Endothelial cell of umbilical vein (primary cell): ENCODE results near the gene TUBG2. TPM values are rescaled to one million over a fixed set of nuclear protein-coding genes. Genes with fewer than 3 reads are reported as not detected.

ENCODE experiments used
- BruUV-seq: library from RNA; stranded (reverse); fragments of 400-500 nt; replicated peaks from 2 replicates; lab custom pipeline; 2021; lab: Mats Ljungman, UMichigan
- CTCF ChIA-PET: fragments of 300-600, 350-600 bp; sonication (Branson Sonifier 250); formaldehyde crosslinking; loops from one replicate; lab custom pipeline; 2021; ENCODE audit warnings: antibody characterized with exemption, inconsistent platforms; lab: Charles Lee
- POLR2A ChIA-PET: fragments of 300-600, 350-600 bp; sonication (Branson Sonifier 250); formaldehyde crosslinking; loops from one replicate; lab custom pipeline; 2021; ENCODE audit warnings: antibody characterized with exemption, inconsistent platforms; lab: Charles Lee
- DNase-seq: peaks from one replicate; pipeline ENCODE4 v3.0.0-alpha.2; 2011; ENCODE audit warnings: low read depth, low spot score
- FAIRE-seq: peaks from 2 replicates; lab custom pipeline; 2011; peaks lifted over from hg19 to GRCh38; lab: Jason Lieb, UNC
- H2AFZ ChIP-seq: 2 replicates; pipeline ENCODE4 v1.6.0; 2012; ENCODE audit warnings: low read depth, low read length, control low read depth, inconsistent platforms
- H3K27ac ChIP-seq: 2 replicates; pipeline ENCODE4 v1.5.1; 2011; ENCODE audit warnings: low read depth, mild to moderate bottlenecking, control low read depth, low read length, moderate library complexity; ENCODE audit not compliant: insufficient read depth
- H3K27me3 ChIP-seq, 2 experiments: 2 replicates each; pipeline versions ENCODE4 v1.6.0 to v1.6.1; 2011; ENCODE audit warnings: low read length in 2 of 2, mixed read lengths in 1 of 2; ENCODE audit not compliant: control insufficient read depth in 2 of 2, insufficient read depth in 2 of 2
- H3K36me3 ChIP-seq, 2 experiments: 2 replicates in 1 of 2; 3 replicates in 1 of 2; pipeline ENCODE4 v1.5.1; 2011; ENCODE audit warnings: low read length in 2 of 2, mild to moderate bottlenecking in 1 of 2, moderate library complexity in 1 of 2; ENCODE audit not compliant: control insufficient read depth in 2 of 2, insufficient read depth in 2 of 2; ENCODE audit errors: extremely low read depth in 1 of 2
- H3K4me1 ChIP-seq: 3 replicates; pipeline ENCODE4 v1.5.1; 2011; ENCODE audit warnings: mild to moderate bottlenecking, low read length; ENCODE audit not compliant: control insufficient read depth, insufficient read depth; ENCODE audit errors: extremely low read depth
- H3K4me2 ChIP-seq: 2 replicates; pipeline ENCODE4 v1.6.1; 2011; ENCODE audit warnings: low read length, control low read depth, mixed read lengths; ENCODE audit not compliant: insufficient read depth
- H3K4me3 ChIP-seq, 3 experiments: fragments of 200-600 bp in 1 of 3; sonication (generic), shearing (Covaris generic) in 1 of 3; replicated peaks in 1 of 3; 2 replicates each; pipeline ENCODE4 v1.5.1; 2011 to 2016; ENCODE audit warnings: control low read depth in 3 of 3, low read length in 3 of 3, mild to moderate bottlenecking in 2 of 3, inconsistent platforms in 1 of 3, low read depth in 1 of 3, moderate library complexity in 1 of 3; ENCODE audit not compliant: insufficient read depth in 1 of 3
- H3K79me2 ChIP-seq: 2 replicates; pipeline ENCODE4 v1.6.0; 2012; ENCODE audit warnings: low read length, inconsistent platforms; ENCODE audit not compliant: control insufficient read depth, insufficient read depth
- H3K9ac ChIP-seq: replicated peaks from 2 replicates; pipeline ENCODE3; 2011; ENCODE audit warnings: low read length, control low read depth; ENCODE audit not compliant: insufficient read depth; ENCODE audit errors: extremely low read depth
- H3K9me1 ChIP-seq: replicated peaks from 3 replicates; pipeline ENCODE4 v1.6.0; 2011; ENCODE audit warnings: mild to moderate bottlenecking, low read length; ENCODE audit not compliant: control insufficient read depth, insufficient read depth; ENCODE audit errors: extremely low read depth
- H3K9me3 ChIP-seq: replicated peaks from 2 replicates; pipeline ENCODE4 v1.5.1; 2012; ENCODE audit warnings: low read length, inconsistent platforms; ENCODE audit not compliant: control insufficient read depth, insufficient read depth
- H4K20me1 ChIP-seq: replicated peaks from 2 replicates; pipeline ENCODE3; 2011; ENCODE audit warnings: mild to moderate bottlenecking, low read length; ENCODE audit not compliant: control insufficient read depth, insufficient read depth; ENCODE audit errors: extremely low read depth
- EZH2 ChIP-seq: IDR thresholded peaks from 2 replicates; pipeline ENCODE4 v1.6.1; 2012; ENCODE audit warnings: borderline replicate concordance, low read depth, mild to moderate bottlenecking, moderate library complexity, low read length, inconsistent platforms; ENCODE audit not compliant: severe bottlenecking
- FOS ChIP-seq: IDR thresholded peaks from 2 replicates; pipeline ENCODE4 v1.6.1; 2011; ENCODE audit warnings: mild to moderate bottlenecking, low read length, moderate library complexity, borderline replicate concordance; ENCODE audit not compliant: insufficient read depth
- GATA2 ChIP-seq: IDR thresholded peaks from 2 replicates; pipeline ENCODE4 v1.7.0; 2011; ENCODE audit warnings: low read depth, mild to moderate bottlenecking, moderate library complexity, mixed read lengths, low read length; ENCODE audit not compliant: insufficient read length, insufficient read depth
- JUN ChIP-seq: IDR thresholded peaks from 2 replicates; pipeline ENCODE4 v1.6.1; 2011; ENCODE audit warnings: borderline replicate concordance, low read depth; ENCODE audit not compliant: insufficient read length, insufficient read depth
- MYC ChIP-seq: IDR thresholded peaks from one replicate; pipeline ENCODE4 v1.6.1; 2011; ENCODE audit warnings: mild to moderate bottlenecking, low read depth, low read length
- POLR2A ChIP-seq: IDR thresholded peaks from 2 replicates; pipeline ENCODE4 v1.6.1; 2012; ENCODE audit warnings: low read depth, mild to moderate bottlenecking, control low read depth, low read length
- POLR2AphosphoS5 ChIP-seq: IDR thresholded peaks from 2 replicates; pipeline ENCODE4 v1.6.1; 2012; ENCODE audit warnings: low read depth, mild to moderate bottlenecking, control low read depth, low read length, moderate library complexity; ENCODE audit not compliant: insufficient read depth
- dilution Hi-C: fragments of 300-500 bp; cut with MboI; formaldehyde crosslinking; loops from one replicate; pipeline ENCODE4 v1.15.0; 2019; ENCODE audit warnings: low sequenced_read_pairs; ENCODE audit not compliant: extremely low pct_ligation_motif_present
- intact Hi-C: fragments of 100-400 bp; cut with micrococcal nuclease; formaldehyde crosslinking; loops from one replicate; pipeline ENCODE4 v1.10.0; 2022
- polyA plus RNA-seq, 4 experiments: library from polyadenylated mRNA; depleted of rRNA in 3 of 4; stranded (reverse) in 3 of 4; unstranded in 1 of 4; fragments of >200 nt; gene quantifications; 2 replicates each; pipeline versions ENCODE4 v1.2.1 to v1.2.3, GENCODE V29; 2011 to 2012; ENCODE audit warnings: missing spikeins in 1 of 4
- total RNA-seq: library from RNA; stranded (reverse); gene quantifications from 2 replicates; pipeline ENCODE4 v1.2.3, GENCODE V29; 2021
- TF ChIP-seq, protein P1 (sequence below), 2 donors: IDR thresholded peaks; 1 replicate in 1 of 2; 2 replicates in 1 of 2; pipeline ENCODE4 v1.5.1; 2011; ENCODE audit warnings: low read length in 2 of 2, mild to moderate bottlenecking in 2 of 2, moderate library complexity in 2 of 2, control low read depth in 1 of 2, inconsistent platforms in 1 of 2, low read depth in 1 of 2; ENCODE audit not compliant: insufficient read depth in 1 of 2; ENCODE audit errors: extremely low read depth in 1 of 2
- TF ChIP-seq, protein P2 (sequence below): IDR thresholded peaks from 2 replicates; pipeline ENCODE4 v1.6.1; 2011; ENCODE audit not compliant: insufficient read depth, insufficient read length

The TUBG2 gene
- total and polyA plus RNA-seq, 2 donors (not counting 3 experiments of a cell fraction or from before 2014, with no cell fraction given), result 13.2 to 17.7 TPM

DNA sequence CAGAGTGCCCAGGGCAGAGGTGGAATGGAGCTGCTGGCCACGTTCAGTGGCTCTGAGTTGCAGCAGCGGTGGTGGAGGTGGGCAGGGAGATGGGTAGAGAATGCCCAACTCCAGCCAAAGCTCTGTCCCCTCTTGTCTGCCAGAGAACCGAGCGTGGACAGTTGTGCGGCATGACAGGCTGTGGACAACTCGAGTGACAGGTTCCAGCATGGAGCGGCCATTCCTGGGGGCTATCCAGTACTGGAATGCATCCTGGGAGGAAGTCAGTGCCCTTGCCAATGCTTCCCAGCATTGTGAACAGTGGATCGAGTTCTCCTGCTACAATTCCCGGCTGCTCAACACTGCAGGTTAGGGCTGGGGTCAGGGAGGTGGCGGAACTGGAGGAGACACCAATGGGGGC is 31.5 kb downstream of the TUBG2 start:
- intact Hi-C loops (no loop called here), dilution Hi-C loops (no loop called here)
- H3K36me3 ChIP-seq, result peaks cover 2 to 4% of the 10 kb centered on the region in 2 experiments
- H3K4me1 ChIP-seq, result no peaks in the 10 kb centered on the region
- DNase-seq (no peak), FAIRE-seq (no peak)
- no peak overlapping the region for H3K27ac ChIP-seq
- no peak overlapping the region for H2AFZ ChIP-seq
- no peaks in the 10 kb centered on the region for H3K79me2 ChIP-seq
- H3K9ac ChIP-seq, result no peak overlapping the region
- no peaks in the 10 kb centered on the region for H3K9me3 ChIP-seq
- TF ChIP-seq, protein P1, sequence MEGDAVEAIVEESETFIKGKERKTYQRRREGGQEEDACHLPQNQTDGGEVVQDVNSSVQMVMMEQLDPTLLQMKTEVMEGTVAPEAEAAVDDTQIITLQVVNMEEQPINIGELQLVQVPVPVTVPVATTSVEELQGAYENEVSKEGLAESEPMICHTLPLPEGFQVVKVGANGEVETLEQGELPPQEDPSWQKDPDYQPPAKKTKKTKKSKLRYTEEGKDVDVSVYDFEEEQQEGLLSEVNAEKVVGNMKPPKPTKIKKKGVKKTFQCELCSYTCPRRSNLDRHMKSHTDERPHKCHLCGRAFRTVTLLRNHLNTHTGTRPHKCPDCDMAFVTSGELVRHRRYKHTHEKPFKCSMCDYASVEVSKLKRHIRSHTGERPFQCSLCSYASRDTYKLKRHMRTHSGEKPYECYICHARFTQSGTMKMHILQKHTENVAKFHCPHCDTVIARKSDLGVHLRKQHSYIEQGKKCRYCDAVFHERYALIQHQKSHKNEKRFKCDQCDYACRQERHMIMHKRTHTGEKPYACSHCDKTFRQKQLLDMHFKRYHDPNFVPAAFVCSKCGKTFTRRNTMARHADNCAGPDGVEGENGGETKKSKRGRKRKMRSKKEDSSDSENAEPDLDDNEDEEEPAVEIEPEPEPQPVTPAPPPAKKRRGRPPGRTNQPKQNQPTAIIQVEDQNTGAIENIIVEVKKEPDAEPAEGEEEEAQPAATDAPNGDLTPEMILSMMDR (IDR thresholded peaks at IDR 0.05; ENCODE audit: extremely low read depth in 1 of 2, insufficient read depth in 1 of 2, low read depth in 1 of 2, low read length in 2 of 2), result no peak
- TF ChIP-seq POLR2AphosphoS5 (no peak), POLR2A (no peak), FOS (no peak), EZH2 (no peak), JUN (no peak), MYC (no peak), GATA2 (no peak)
- TF ChIP-seq, protein P2, sequence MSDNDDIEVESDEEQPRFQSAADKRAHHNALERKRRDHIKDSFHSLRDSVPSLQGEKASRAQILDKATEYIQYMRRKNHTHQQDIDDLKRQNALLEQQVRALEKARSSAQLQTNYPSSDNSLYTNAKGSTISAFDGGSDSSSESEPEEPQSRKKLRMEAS, result no peak
- no TSS peak for BruUV-seq
- H4K20me1 ChIP-seq, result no peaks in the 10 kb centered on the region
- CTCF ChIA-PET, result interaction anchor here (1.6 to 1.8 kb wide), 2 partner anchors 73 to 112 kb away, joined by 6 to 7 read pairs; no protein-coding TSS in a partner anchor
- peaks cover 0 to 10% of the 10 kb centered on the region in 2 experiments for H3K27me3 ChIP-seq
- H3K9me1 ChIP-seq, result no peaks in the 10 kb centered on the region
- H3K4me3 ChIP-seq, result no peak overlapping the region
- POLR2A ChIA-PET, result no interaction called here
- no peak overlapping the region for H3K4me2 ChIP-seq
